GM19463 (cell line): ENCODE data around the gene POU5F2.

Source experiments
- ATAC-seq: cut with Tn5 transposase; IDR thresholded peaks from one replicate; pipeline ENCODE4 v1.9.1; 2021; ENCODE audit warnings: mild to moderate bottlenecking, moderate library complexity; ENCODE audit not compliant: unreplicated experiment

Gene POU5F2

DNA sequence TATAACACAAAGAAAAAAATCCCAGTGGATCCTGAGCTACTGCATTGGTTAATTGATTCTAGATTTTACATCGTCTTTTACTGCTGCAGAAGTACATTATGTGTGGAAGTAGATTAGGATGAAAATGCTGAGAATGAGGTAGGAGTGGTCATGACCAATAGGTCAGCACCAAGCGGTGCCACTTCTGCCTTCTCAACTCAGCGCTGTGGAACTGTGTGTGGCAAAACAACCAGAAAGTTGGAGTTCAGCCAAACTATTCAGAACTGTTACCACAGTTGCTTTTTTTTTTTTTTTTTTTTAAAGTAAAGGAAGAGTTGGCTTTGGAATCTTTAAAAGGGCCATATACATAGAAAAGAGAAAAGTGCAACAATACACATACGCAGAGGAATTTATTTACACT, 24.2 kb downstream of the POU5F2 start:
- no peak for ATAC-seq

DNA sequence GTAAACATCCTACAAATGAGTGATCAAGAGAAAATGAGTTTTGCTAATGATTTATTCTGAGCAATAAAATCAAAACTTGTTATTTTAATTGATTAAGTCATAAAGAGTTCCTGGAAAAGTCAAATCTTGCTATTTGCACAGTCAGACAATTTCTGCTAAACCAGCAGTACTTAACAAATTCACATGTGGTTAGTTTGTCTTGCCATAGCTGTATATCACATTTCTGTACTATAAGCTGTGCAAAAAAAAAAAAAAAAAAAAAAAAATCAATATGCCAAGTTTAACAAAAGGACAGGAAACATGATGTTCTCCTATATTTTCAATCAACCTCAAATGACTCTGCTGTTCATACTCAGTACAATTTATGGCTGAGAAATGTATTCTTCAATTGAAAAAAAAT, 24.9 kb downstream of the POU5F2 start:
- no peak for ATAC-seq

DNA sequence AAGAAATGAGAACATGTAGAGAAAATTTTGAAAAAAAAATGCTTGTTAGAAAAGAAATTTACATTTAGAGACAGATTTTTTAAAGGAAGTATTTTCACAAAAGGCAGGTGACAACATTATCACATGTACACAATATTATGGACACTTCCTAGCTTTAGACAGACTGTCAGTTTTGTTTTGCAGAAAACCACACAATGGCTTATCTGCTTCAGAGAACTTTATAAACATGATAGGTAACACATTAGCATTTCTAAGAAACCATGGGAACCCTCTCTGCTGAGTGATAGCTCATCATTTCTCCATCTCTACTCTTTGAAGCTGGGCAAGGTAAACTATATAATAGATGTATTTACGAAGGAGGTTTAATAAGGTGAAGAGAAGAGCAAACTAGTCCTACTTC, 25.6 kb downstream of the POU5F2 start:
- ATAC-seq: no peak

DNA sequence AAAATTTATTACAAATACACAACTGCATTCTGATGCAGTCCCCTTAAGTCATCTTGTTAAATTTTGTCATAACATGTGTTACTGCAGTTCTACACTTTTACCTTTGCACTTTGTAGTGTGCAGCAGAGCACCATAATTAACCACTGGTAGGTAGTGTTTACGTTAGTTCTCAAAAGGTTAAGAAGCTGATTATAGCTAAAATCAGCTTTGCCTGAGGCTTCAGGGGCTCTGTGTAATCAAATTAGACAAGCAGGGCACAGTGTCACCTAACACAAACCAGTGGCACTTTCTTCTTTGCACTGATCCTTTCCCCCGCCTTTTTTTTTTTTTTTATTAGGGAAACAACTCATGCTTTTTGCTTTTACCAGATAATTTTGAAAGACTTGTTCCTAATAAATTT, 26.1 kb downstream of the POU5F2 start:
- no peak for ATAC-seq

DNA sequence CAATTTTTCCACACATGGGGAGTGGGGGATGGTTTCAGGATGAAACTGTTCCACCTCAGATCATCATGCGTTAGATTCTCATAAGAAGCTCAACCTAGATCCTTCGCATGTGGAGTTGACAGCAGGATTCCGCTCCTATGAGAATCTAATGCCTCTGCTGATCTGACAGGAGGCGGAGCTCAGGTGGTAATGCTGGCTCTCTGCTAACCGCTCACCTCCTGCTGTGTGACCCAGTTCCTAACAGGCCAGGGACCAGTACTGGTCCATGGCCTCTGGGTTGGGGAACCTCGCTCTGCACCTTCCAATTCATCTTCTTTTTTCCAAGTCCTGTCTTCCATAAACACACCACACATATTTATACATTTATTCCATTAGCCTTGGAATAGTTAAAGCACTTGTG, 33.0 kb downstream of the POU5F2 start:
- no peak for ATAC-seq

DNA sequence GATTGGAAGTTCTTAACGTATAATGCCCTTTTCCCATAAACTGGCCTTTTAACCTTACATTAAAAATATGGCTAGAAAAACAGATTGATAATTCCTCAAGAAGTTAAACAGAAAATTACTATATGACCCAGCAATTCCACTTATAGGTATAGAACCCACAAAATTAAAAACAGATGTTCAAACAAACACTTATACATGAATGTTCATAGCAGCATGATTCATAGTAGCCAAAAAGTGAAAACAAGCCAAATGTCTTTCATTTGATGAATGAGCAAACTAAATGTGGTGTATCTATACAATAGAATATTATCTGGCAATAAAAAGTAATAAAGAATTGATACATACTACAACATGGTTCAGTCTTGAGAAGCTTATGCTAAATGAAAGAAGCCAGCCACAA, 35.5 kb downstream of the POU5F2 start:
- no peak for ATAC-seq

DNA sequence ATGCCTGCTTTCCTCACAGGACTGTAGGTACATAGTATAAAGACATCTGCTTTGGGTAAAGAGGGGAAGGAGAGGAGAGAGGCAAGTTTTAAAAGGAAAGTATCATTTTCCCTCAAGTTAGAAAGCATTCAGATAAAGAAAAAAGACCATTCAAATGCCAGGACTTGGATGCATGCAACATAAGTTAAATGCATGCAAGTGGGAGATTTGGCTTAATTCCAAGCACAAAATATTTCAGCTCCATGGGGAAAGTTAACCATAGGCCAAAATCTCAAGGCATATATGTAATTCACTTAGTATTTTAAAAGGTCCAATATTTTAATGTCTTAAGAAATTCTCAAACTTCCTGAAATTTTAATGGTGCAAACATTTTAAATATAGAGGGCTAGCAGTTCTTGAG, 36.4 kb downstream of the POU5F2 start:
- ATAC-seq: no peak

DNA sequence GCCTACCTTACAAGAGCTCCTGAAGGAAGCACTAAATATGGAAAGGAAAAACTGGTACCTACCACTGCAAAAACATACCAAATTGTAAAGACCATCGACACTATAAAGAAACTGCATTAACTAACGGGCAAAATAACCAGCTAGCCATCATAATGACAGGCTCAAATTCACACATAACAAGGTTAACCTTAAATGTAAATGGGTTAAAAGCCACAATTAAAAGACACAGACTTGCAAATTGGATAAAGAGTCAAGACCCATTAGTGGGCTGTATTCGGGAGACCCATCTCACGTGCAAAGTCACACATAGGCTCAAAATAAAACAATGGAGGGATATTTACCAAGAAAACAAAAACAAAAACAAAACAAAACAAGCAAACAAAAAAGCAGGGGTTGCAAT, 49.4 kb downstream of the POU5F2 start:
- no peak for ATAC-seq
